ENCODE data around the gene ADGRA1. TPM values are rescaled to one million over a fixed set of nuclear protein-coding genes. Genes with fewer than 3 reads are reported as not detected.

Gene ADGRA1
- total and polyA plus RNA-seq, 2 of the 8 experiments (the other 6 are each of a cell fraction or from before 2014, with no cell fraction given): 0.17 to 0.21 TPM

DNA sequence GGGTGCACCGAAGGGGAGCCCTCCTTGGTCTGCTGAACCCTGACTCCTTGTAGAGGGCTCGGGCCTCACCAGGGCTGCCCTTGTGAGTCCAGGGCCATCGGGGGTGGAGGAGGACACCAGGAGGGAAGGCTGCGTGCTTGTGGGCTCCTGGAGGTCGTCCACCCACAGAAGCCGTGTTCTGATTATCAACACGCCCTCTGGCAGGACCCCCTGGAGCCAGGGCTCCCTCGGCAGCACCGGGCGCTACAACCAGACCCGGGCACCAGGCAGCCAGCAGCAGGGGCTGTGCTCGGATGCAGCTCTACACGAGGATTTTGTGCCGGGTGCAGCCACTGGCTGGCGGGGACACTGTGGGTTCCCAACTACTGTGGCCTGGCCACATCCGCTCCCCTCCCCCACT is 6.1 kb upstream of the ADGRA1 start:
- no peak overlapping the region for H2BK5ac ChIP-seq (ENCODE audit: low read depth, low read length)
- H4K5ac ChIP-seq (ENCODE audit: insufficient read length, low read depth, low read length): no peak overlapping the region
- H3K27ac ChIP-seq (ENCODE audit: low read depth, low read length): no peak overlapping the region
- peaks cover 0 to 3% of the 10 kb centered on the region in 2 experiments for H4K20me1 ChIP-seq (replicated peaks in 1 of 2; ENCODE audit: control insufficient read depth in 1 of 2, insufficient read depth in 2 of 2, low read length in 2 of 2)
- no peak overlapping the region for H3K4ac ChIP-seq (replicated peaks; ENCODE audit: insufficient read length, low read depth, low read length)
- no peak overlapping the region for H2BK20ac ChIP-seq (ENCODE audit: low read length)
- H2BK120ac ChIP-seq (replicated peaks; ENCODE audit: low read depth, low read length): no peak overlapping the region
- H3K14ac ChIP-seq (ENCODE audit: insufficient read length): no peak overlapping the region
- ChIA-PET CTCF (ENCODE audit: partially characterized antibody) (no interaction called here), POLR2A (ENCODE audit: partially characterized antibody) (no interaction called here)
- H3K27me3 ChIP-seq (replicated peaks in 1 of 4; ENCODE audit: control insufficient read depth in 3 of 4, extremely low read depth in 1 of 4, insufficient read depth in 3 of 4, low read length in 3 of 4): peaks cover 2 to 7% (median 5%) of the 10 kb centered on the region in 4 experiments
- no peaks in the 10 kb centered on the region for H3K79me2 ChIP-seq (ENCODE audit: control insufficient read depth in 1 of 2, insufficient read depth in 2 of 2, low read length in 2 of 2)
- DNase-seq (ENCODE audit: low read depth in 1 of 2, low spot score in 2 of 2) (no peak), FAIRE-seq (no peak)
- H2BK12ac ChIP-seq (ENCODE audit: low read depth, low read length): no peak overlapping the region
- no peak overlapping the region for H2AFZ ChIP-seq (ENCODE audit: low read length)
- no peak overlapping the region for H3K56ac ChIP-seq (replicated peaks; ENCODE audit: insufficient read length, low read depth, low read length)
- H3K4me1 ChIP-seq (replicated peaks in 1 of 4; ENCODE audit: control insufficient read depth in 3 of 4, insufficient read depth in 4 of 4, low read length in 3 of 4): no peaks in the 10 kb centered on the region; a peak in 1 of 7 replicates
- no peak overlapping the region for H3K4me3 ChIP-seq (ENCODE audit: extremely low read depth in 1 of 4, insufficient read depth in 2 of 4, low read depth in 3 of 4, low read length in 4 of 4)
- H4K91ac ChIP-seq (replicated peaks; ENCODE audit: insufficient read length, low read length): no peak overlapping the region
- no peaks in the 10 kb centered on the region for H3K23me2 ChIP-seq (ENCODE audit: low read depth, low read length)
- no peak overlapping the region; the same call in 1 of the 2 replicates for H4K8ac ChIP-seq (ENCODE audit: extremely low read depth, insufficient read depth, low read length)
- no peaks in the 10 kb centered on the region for H3K9me3 ChIP-seq (ENCODE audit: insufficient read depth in 2 of 2, low read depth in 1 of 2, low read length in 1 of 2)
- no peak overlapping the region for H2AK5ac ChIP-seq (ENCODE audit: low read depth, low read length)
- 90% methylated on average over 12 of the region's 16 CpGs; no CpG with 5 or more reads in 1 of the 2 experiments for WGBS, 2 experiments (ENCODE audit: extremely low coverage in 1 of 2, insufficient coverage in 1 of 2, insufficient read length in 1 of 2, insufficient replicate concordance in 2 of 2, low coverage in 1 of 2, low lambda C conversion rate in 2 of 2, missing lambda C conversion rate in 1 of 2)
- H3K36me3 ChIP-seq (ENCODE audit: control insufficient read depth in 2 of 4, insufficient read depth in 4 of 4, low read length in 3 of 4): no peaks in the 10 kb centered on the region
- H2BK15ac ChIP-seq (ENCODE audit: low read length): no peak overlapping the region
- H3K79me1 ChIP-seq (ENCODE audit: low read depth, low read length): no peaks in the 10 kb centered on the region
- no peak overlapping the region for H3K18ac ChIP-seq (ENCODE audit: extremely low read depth, low read length)
- no peak overlapping the region for H3K23ac ChIP-seq (ENCODE audit: insufficient read length)
- H3K4me2 ChIP-seq (ENCODE audit: insufficient read depth in 1 of 2, low read depth in 2 of 2, low read length in 2 of 2): no peak overlapping the region
- H3K9ac ChIP-seq (replicated peaks in 1 of 4; ENCODE audit: extremely low read depth in 1 of 4, low read depth in 3 of 4, low read length in 3 of 4): no peak overlapping the region
- no peak for TF ChIP-seq EZH2 (IDR thresholded peaks at IDR 0.05; ENCODE audit: low read depth, low read length, severe bottlenecking)
- no peak for TF ChIP-seq KDM5A (IDR thresholded peaks at IDR 0.05; ENCODE audit: low read length)
- no peak for TF ChIP-seq CBX8 (IDR thresholded peaks at IDR 0.05; ENCODE audit: borderline replicate concordance, low read depth, low read length)
- no peak for TF ChIP-seq SIN3A (conservative IDR thresholded peaks at IDR 0.05 in 1 of 2, IDR thresholded peaks at IDR 0.05 in 1 of 2; ENCODE audit: low read depth in 1 of 2, low read length in 2 of 2)
- TF ChIP-seq BCL11A (IDR thresholded peaks at IDR 0.05; ENCODE audit: low read depth in 2 of 2, low read length in 2 of 2): no peak
- TF ChIP-seq, protein P1, sequence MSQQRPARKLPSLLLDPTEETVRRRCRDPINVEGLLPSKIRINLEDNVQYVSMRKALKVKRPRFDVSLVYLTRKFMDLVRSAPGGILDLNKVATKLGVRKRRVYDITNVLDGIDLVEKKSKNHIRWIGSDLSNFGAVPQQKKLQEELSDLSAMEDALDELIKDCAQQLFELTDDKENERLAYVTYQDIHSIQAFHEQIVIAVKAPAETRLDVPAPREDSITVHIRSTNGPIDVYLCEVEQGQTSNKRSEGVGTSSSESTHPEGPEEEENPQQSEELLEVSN (IDR thresholded peaks at IDR 0.05): no peak
- no peak for TF ChIP-seq POU5F1 (IDR thresholded peaks at IDR 0.05; ENCODE audit: low read depth, low read length)
- no peak for TF ChIP-seq SP1 (IDR thresholded peaks at IDR 0.05; ENCODE audit: low read depth, low read length)
- TF ChIP-seq TEAD4 (IDR thresholded peaks at IDR 0.05; ENCODE audit: low read depth, low read length): no peak
- no peak for TF ChIP-seq CHD2 (IDR thresholded peaks at IDR 0.05; ENCODE audit: low read length)
- TF ChIP-seq CHD1 (IDR thresholded peaks at IDR 0.05; ENCODE audit: low read depth, low read length): no peak
- TF ChIP-seq CBX5 (IDR thresholded peaks at IDR 0.05; ENCODE audit: low read depth, low read length): no peak
- TF ChIP-seq, protein P2, sequence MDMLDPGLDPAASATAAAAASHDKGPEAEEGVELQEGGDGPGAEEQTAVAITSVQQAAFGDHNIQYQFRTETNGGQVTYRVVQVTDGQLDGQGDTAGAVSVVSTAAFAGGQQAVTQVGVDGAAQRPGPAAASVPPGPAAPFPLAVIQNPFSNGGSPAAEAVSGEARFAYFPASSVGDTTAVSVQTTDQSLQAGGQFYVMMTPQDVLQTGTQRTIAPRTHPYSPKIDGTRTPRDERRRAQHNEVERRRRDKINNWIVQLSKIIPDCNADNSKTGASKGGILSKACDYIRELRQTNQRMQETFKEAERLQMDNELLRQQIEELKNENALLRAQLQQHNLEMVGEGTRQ (IDR thresholded peaks at IDR 0.05; ENCODE audit: low read length): no peak
- no peak for TF ChIP-seq MAFK (IDR thresholded peaks at IDR 0.05; ENCODE audit: low read depth, low read length)
